Trophoblast cell (in vitro differentiated cells and primary cell): ENCODE measurements around the gene CDH22.

Experiments used
- DNase-seq, 2 donors: peaks; one replicate each; pipeline ENCODE4 v3.0.0-alpha.2; 2016
- H2AFZ ChIP-seq: 2 replicates; pipeline ENCODE4 v1.6.1; 2013; ENCODE audit warnings: low read length, moderate library complexity, mild to moderate bottlenecking; ENCODE audit not compliant: insufficient read depth, poor library complexity
- H2AK5ac ChIP-seq: 2 replicates; pipeline ENCODE4 v1.6.1; 2013; ENCODE audit warnings: mild to moderate bottlenecking, low read length
- H2BK120ac ChIP-seq: 2 replicates; pipeline ENCODE4 v1.6.1; 2013; ENCODE audit warnings: low read length, mild to moderate bottlenecking, moderate library complexity; ENCODE audit not compliant: insufficient read depth, poor library complexity
- H2BK12ac ChIP-seq: 2 replicates; pipeline ENCODE4 v1.6.1; 2013; ENCODE audit warnings: mild to moderate bottlenecking, low read length, moderate library complexity
- H2BK5ac ChIP-seq: 2 replicates; pipeline ENCODE4 v1.6.1; 2013; ENCODE audit warnings: low read length, low read depth, moderate library complexity, mild to moderate bottlenecking; ENCODE audit not compliant: poor library complexity
- H3K14ac ChIP-seq: 2 replicates; pipeline ENCODE4 v1.6.1; 2013; ENCODE audit warnings: mild to moderate bottlenecking, low read length
- H3K18ac ChIP-seq: 2 replicates; pipeline ENCODE4 v1.6.1; 2013; ENCODE audit warnings: mild to moderate bottlenecking, low read length
- H3K23ac ChIP-seq: 2 replicates; pipeline ENCODE4 v1.6.1; 2013; ENCODE audit warnings: low read length
- H3K27ac ChIP-seq: 2 replicates; pipeline ENCODE4 v1.5.1; 2013; ENCODE audit warnings: low read depth, mild to moderate bottlenecking, inconsistent platforms, low read length, moderate library complexity
- H3K27me3 ChIP-seq: 2 replicates; pipeline ENCODE4 v1.6.1; 2013; ENCODE audit warnings: inconsistent platforms, mild to moderate bottlenecking, low read length, moderate library complexity; ENCODE audit not compliant: insufficient read depth
- H3K36me3 ChIP-seq, 2 experiments: 1 replicate in 1 of 2; 2 replicates in 1 of 2; pipeline ENCODE4 v1.6.1; 2013; ENCODE audit warnings: low read length in 2 of 2, mild to moderate bottlenecking in 2 of 2, moderate library complexity in 1 of 2; ENCODE audit not compliant: insufficient read depth in 2 of 2, control insufficient read depth in 1 of 2
- H3K4ac ChIP-seq: 2 replicates; pipeline ENCODE4 v1.6.1; 2013; ENCODE audit warnings: low read depth, mild to moderate bottlenecking, low read length, moderate library complexity
- H3K4me1 ChIP-seq, 2 experiments: 1 replicate in 1 of 2; 2 replicates in 1 of 2; pipeline ENCODE4 v1.6.1; 2013; ENCODE audit warnings: low read length in 2 of 2, mild to moderate bottlenecking in 2 of 2, moderate library complexity in 1 of 2; ENCODE audit not compliant: insufficient read depth in 2 of 2, control insufficient read depth in 1 of 2
- H3K4me2 ChIP-seq: 2 replicates; pipeline ENCODE4 v1.6.1; 2013; ENCODE audit warnings: inconsistent platforms, mild to moderate bottlenecking, low read length, moderate library complexity
- H3K4me3 ChIP-seq: 2 replicates; pipeline ENCODE4 v1.5.1; 2013; ENCODE audit warnings: mild to moderate bottlenecking, low read depth, low read length, inconsistent platforms
- H3K79me1 ChIP-seq: one replicate; pipeline ENCODE4 v1.6.1; 2013; ENCODE audit warnings: low read length
- H3K79me2 ChIP-seq: 2 replicates; pipeline ENCODE4 v1.6.1; 2013; ENCODE audit warnings: low read length, mild to moderate bottlenecking; ENCODE audit not compliant: control insufficient read depth, insufficient read depth, poor library complexity
- H3K9ac ChIP-seq: 2 replicates; pipeline ENCODE4 v1.6.1; 2013; ENCODE audit warnings: mild to moderate bottlenecking, low read length
- H3K9me3 ChIP-seq: 2 replicates; pipeline ENCODE4 v1.6.1; 2013; ENCODE audit warnings: low read depth, mild to moderate bottlenecking, control low read depth, inconsistent platforms, low read length; ENCODE audit not compliant: insufficient read depth
- H4K12ac ChIP-seq: 2 replicates; pipeline ENCODE4 v1.6.1; 2013; ENCODE audit warnings: low read depth, mild to moderate bottlenecking, low read length, moderate library complexity
- H4K8ac ChIP-seq: 2 replicates; pipeline ENCODE4 v1.6.1; 2013; ENCODE audit warnings: low read depth, mild to moderate bottlenecking, low read length, moderate library complexity
- H4K91ac ChIP-seq: one replicate; pipeline ENCODE4 v1.6.1; 2013; ENCODE audit warnings: low read depth, mild to moderate bottlenecking, low read length, moderate library complexity
- WGBS: extraction: QIAGEN DNeasy Blood & Tissue Kit; methylation state at CpG from one replicate; pipeline ENCODE4 v1.1.7; 2013; ENCODE audit warnings: missing lambda C conversion rate; ENCODE audit not compliant: insufficient read length, insufficient coverage; ENCODE audit errors: extremely low coverage; 5-methylcytosine and 5-hydroxymethylcytosine counted together

Gene CDH22

DNA sequence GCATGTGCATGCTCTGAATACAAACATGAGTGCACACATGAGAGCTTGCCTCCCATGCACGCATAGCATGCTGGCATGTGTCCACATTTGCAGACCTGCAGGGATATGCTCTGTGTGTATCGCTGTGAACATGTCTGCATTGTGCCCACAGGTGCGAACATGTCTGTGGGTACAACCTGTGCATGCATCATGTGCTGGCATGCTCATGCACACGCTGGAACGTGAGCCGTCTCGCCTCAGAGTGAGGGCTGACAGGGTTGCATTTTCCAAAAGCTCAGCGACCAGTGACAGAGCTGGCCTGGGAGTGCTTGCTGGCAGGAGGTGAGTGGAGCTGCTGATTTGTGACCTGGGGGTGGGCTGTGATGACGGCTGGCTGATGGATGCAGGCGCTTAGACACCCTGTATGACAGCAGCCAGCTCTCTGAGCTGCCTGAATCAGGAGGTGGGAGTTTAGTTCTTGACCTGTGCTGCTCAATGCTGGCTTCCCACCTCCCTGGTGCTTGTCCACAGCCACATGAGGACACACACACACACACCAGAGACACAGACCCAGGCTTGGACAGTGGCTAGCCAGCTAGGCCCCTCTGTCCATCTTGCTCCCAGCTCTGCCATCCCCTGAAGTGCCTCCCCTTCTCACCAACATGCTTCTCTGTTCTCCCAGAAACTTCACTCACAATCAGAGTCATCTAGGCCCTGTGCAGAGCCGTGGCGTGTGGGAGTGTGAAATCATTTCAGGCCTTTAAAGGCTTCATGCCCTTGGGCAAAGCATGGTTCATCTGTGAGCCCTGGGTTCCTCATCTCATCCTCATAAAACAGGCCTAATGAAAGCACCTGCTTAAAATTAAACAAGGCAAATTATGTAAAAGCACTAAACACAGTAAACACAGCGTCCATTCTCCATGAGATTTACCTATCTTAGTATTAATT is 138.8 kb downstream of the CDH22 start:
- no peak overlapping the region for H3K4me2 ChIP-seq
- H3K9me3 ChIP-seq: peaks cover 2% of the 10 kb centered on the region
- no CpG with 5 or more reads among the region's 13 CpGs for WGBS
- no peak overlapping the region for H4K12ac ChIP-seq
- no peak overlapping the region for H4K91ac ChIP-seq
- no peak overlapping the region for H3K4ac ChIP-seq
- no peaks in the 10 kb centered on the region for H3K79me2 ChIP-seq
- peaks cover 11% of the 10 kb centered on the region for H3K27me3 ChIP-seq
- no peak overlapping the region for H3K4me3 ChIP-seq
- H2AK5ac ChIP-seq: no peak overlapping the region
- H3K18ac ChIP-seq: no peak overlapping the region
- H3K79me1 ChIP-seq: no peaks in the 10 kb centered on the region
- H2BK12ac ChIP-seq: no peak overlapping the region
- H4K8ac ChIP-seq: no peak overlapping the region
- DNase-seq: no peak
- H3K9ac ChIP-seq: no peak overlapping the region
- peaks cover 0 to 2% of the 10 kb centered on the region in 2 experiments for H3K4me1 ChIP-seq
- no peak overlapping the region for H3K27ac ChIP-seq
- H3K23ac ChIP-seq: no peak overlapping the region
- no peaks in the 10 kb centered on the region for H3K36me3 ChIP-seq
- no peak overlapping the region for H2BK120ac ChIP-seq
- H2AFZ ChIP-seq: no peak overlapping the region
- no peak overlapping the region for H3K14ac ChIP-seq
- H2BK5ac ChIP-seq: no peak overlapping the region

- H3K4ac ChIP-seq: no peak overlapping the region
- H3K23ac ChIP-seq: no peak overlapping the region
- no CpG with 5 or more reads among the region's 8 CpGs for WGBS
- no peaks in the 10 kb centered on the region for H3K79me1 ChIP-seq
- H3K4me1 ChIP-seq: no peaks in the 10 kb centered on the region
- no peak overlapping the region for H3K4me2 ChIP-seq
- H4K8ac ChIP-seq: no peak overlapping the region
- H3K9ac ChIP-seq: no peak overlapping the region
- no peak overlapping the region for H2BK12ac ChIP-seq
- H4K12ac ChIP-seq: no peak overlapping the region
- no peak for DNase-seq
- H3K9me3 ChIP-seq: no peaks in the 10 kb centered on the region
- H2AK5ac ChIP-seq: no peak overlapping the region
- H3K18ac ChIP-seq: no peak overlapping the region
- no peaks in the 10 kb centered on the region for H3K36me3 ChIP-seq
- no peak overlapping the region for H2BK5ac ChIP-seq
- H2AFZ ChIP-seq: no peak overlapping the region
- peak overlapping the region; percentile 10 for H3K4me3 ChIP-seq
- no peak overlapping the region for H4K91ac ChIP-seq
- H2BK120ac ChIP-seq: no peak overlapping the region
- no peak overlapping the region for H3K27ac ChIP-seq
- peaks cover 2% of the 10 kb centered on the region for H3K27me3 ChIP-seq
- H3K14ac ChIP-seq: no peak overlapping the region
- H3K79me2 ChIP-seq: no peaks in the 10 kb centered on the region
Measured at GRCh38 chr20:46168438-46168837, 139.9 kb downstream of the CDH22 start.

GRCh38 chr20:46167080-46167479 is 141.2 kb downstream of the CDH22 start:
- H4K8ac ChIP-seq: no peak overlapping the region
- H3K4me2 ChIP-seq: no peak overlapping the region
- no peak overlapping the region for H4K91ac ChIP-seq
- H3K4me3 ChIP-seq: no peak overlapping the region
- H2BK120ac ChIP-seq: no peak overlapping the region
- no peaks in the 10 kb centered on the region for H3K79me1 ChIP-seq
- no peak overlapping the region for H3K14ac ChIP-seq
- H4K12ac ChIP-seq: no peak overlapping the region
- no peaks in the 10 kb centered on the region for H3K9me3 ChIP-seq
- H3K4ac ChIP-seq: no peak overlapping the region
- H2AFZ ChIP-seq: no peak overlapping the region
- H3K79me2 ChIP-seq: no peaks in the 10 kb centered on the region
- H3K27ac ChIP-seq: no peak overlapping the region
- no peak overlapping the region for H3K9ac ChIP-seq
- H2BK12ac ChIP-seq: no peak overlapping the region
- no peaks in the 10 kb centered on the region for H3K27me3 ChIP-seq
- H3K18ac ChIP-seq: no peak overlapping the region
- no peaks in the 10 kb centered on the region for H3K36me3 ChIP-seq
- no peak overlapping the region for H2BK5ac ChIP-seq
- no peak overlapping the region for H3K23ac ChIP-seq
- DNase-seq: no peak
- H2AK5ac ChIP-seq: no peak overlapping the region
- H3K4me1 ChIP-seq: no peaks in the 10 kb centered on the region

GRCh38 chr20:46164254-46164653 is 144.0 kb downstream of the CDH22 start:
- Histone ChIP-seq H2AK5ac (no peak overlapping the region), H3K79me1 (no peaks in the 10 kb centered on the region), H3K23ac (no peak overlapping the region), H3K9me3 (no peaks in the 10 kb centered on the region), H2BK120ac (no peak overlapping the region), H3K4me3 (no peak overlapping the region), H3K4me2 (no peak overlapping the region), H4K8ac (no peak overlapping the region), H3K27me3 (no peaks in the 10 kb centered on the region), H3K9ac (no peak overlapping the region), H3K27ac (no peak overlapping the region), H3K18ac (no peak overlapping the region), H4K91ac (no peak overlapping the region), H3K14ac (no peak overlapping the region), H3K4me1 (no peaks in the 10 kb centered on the region), H2BK5ac (no peak overlapping the region), H4K12ac (no peak overlapping the region), H2BK12ac (no peak overlapping the region), H2AFZ (no peak overlapping the region), H3K4ac (no peak overlapping the region), H3K79me2 (no peaks in the 10 kb centered on the region), H3K36me3 (no peaks in the 10 kb centered on the region)
- WGBS: no CpG with 5 or more reads among the region's 7 CpGs
- DNase-seq: no peak
